M059J (cell line): ENCODE data around the gene CEP152. TPM values are rescaled to one million over a fixed set of nuclear protein-coding genes. Genes with fewer than 3 reads are reported as not detected.
A peak's percentile ranks its signal among the peaks of the same experiment; 100 is the strongest.

ENCODE experiments used
- DNase-seq: peaks from one replicate; pipeline ENCODE4 v3.0.0-alpha.2; 2012; ENCODE audit warnings: low read depth
- total RNA-seq: library from RNA; depleted of rRNA; stranded (reverse); fragments of >200 nt; shearing (Covaris generic); gene quantifications from 2 replicates; pipeline ENCODE4 v1.2.3, GENCODE V29; 2014

CEP152 gene
- total RNA-seq, 1 experiment from 2014 or later: 16.5 TPM

DNA sequence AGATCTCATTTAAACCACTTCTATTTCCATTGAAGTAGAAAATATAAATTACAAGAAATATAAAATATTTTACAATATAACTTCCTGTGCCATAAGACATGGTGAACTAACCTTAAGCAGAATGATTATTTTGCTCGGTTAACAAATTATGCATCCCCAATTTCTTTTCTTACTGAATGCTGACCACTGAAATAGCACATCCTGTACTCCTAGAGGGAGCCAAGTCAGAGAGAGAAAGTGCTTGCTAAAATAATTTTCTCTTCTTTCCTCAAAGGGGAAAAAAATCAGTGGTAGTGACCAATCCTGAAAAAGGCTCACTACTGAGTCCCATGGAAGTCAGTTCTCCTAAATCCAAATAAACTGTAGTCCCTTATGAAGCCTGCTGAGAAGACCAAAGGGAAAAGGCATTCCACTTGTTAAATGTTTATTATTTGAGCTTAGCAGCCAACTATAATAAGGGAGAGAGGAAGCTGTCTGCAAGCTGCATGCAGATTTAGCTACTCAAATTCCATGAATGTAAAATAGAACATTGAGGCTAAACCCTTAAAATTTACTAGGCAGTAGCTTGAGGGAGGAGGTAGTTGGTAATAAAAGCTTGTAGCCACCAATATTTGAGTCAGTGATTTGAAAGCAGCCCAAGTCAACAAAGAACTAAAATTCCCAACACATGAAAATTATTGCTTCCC is 33.1 kb downstream of the CEP152 start:
- no peak for DNase-seq

- no peak for DNase-seq
Measured at GRCh38 chr15:48775546-48775945, 35.3 kb downstream of the CEP152 start.

DNA sequence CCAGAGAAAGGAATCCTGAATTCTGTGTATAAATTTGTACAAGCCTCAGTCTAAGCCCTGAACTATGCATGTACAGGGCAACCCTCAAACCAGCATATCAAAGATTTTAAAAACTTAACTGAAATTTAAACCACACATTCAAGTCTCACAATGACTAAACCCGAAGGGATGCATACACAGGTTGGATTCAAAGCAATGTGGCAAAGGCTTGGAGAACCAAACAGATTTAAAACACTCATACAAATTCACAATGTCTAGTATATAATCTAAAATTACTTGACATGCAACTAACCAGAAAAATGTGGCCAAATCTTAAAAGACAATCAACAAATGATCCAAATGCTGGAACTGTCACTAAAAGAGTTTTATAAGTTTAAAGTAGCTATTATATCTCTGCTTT is 36.4 kb downstream of the CEP152 start:
- peak; percentile 39 for DNase-seq

DNA sequence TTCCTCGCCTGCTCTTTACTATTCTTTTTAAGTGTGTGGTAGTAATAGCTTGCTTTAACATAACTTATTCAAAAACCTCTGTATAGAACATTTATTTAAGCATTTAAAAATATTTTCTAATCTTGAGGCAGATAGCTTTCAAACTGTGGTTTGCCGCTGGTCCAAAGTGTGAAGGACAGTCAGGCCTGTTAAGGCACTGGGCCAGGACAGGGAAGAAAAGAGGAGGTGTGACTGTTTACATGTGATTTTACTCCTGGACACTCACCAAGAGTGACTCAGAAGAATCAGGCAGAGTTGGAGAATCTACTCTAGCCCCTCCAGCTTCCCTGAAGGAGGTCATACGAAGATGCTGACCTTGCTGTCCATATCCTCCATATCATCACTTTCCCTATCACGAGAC is 44.7 kb downstream of the CEP152 start:
- peak; percentile 70 for DNase-seq

GRCh38 chr15:48765022-48765421 is 45.8 kb downstream of the CEP152 start:
- no peak for DNase-seq

DNA sequence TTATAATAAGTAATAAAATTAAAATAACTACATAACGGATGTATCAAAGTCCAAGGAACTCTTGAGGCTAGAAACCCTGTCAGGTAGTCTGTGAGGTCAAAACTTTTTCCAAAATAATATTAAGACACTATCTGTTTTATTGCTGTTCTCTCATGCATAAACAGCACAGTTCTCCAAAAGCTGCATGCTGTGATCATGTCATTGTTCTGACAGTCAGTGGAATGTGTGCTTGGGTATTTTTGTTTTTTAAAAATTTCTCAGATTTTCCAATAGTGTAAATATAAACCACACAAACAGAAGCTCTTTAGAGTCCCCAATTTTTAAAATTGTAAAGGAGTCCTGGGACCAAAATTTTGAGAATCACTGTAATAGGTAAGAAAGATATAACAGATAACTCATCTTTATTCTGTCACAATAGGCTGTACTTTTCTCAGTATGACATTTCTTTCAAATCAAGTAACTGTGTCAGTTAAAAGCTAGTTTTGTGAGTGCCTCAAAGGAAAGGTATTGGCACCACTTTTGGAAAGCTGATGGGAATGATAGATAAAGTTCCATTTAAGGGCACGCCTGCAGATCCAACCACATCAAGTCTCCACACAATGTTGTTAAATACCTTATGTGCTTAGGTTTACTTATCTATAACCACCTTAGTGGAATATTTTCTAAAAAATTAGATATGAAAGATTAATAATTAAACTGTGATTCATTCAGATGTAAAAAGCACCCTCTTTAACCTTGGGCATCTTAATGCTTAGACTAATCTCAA is 49.3 kb downstream of the CEP152 start:
- DNase-seq: no peak

DNA sequence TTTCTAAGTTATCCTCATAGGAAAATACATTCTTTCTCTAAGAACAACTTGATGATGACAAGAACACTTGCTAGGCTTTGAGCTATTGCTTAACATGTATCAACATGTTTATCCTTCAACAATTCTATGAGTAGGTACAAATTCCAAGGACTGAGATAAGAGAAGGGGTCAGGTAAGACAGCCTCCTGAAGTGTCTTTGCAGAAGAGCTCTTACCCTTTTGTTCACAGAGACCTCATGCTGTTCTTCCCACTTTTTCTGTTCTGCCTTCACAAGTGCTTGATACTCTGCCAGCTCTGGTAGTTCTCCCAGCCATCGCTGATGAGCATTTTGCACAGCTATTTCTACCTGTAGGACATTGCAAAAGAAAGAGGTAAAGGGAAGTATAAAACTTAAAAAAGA is 50.9 kb downstream of the CEP152 start:
- DNase-seq: no peak

- no peak for DNase-seq
Measured at GRCh38 chr15:48757661-48758060, 53.2 kb downstream of the CEP152 start.

DNA sequence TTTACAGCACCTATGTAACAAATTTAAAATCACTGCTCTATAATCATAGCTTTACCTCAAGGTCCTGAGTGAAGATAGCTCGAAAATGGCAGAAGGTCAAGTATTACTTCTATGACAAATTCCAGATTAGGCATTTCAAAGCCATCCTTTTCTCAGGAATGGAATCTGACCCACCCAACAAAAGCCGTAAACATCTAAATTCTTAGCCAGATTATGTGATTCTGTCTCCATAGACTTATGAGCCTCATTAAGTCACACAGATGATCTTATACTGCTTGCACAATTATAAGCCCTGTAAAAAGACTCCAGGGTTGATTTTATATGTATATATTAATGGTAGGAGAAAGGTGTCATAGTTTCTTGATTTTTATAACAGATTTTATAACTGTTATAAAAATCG is 56.9 kb downstream of the CEP152 start:
- DNase-seq: no peak

DNA sequence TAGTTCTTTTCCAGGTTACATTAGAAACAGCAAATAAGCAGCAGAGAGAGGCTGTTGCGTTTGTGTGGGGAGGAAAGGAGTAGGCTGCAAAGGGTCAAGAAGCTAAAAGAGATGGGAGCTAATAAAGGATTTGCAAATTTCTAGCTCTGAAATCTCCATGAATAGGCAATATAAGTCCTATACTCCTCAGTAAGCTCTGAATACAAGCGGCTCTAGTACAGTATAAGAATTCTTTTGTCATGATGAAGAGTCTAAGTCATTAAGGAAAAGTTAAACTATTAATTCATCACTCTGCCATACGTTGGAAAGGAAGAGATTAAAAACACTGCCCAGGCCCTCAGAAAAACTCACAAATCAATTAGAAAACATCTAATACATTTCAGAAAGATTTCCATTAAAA is 59.3 kb downstream of the CEP152 start:
- DNase-seq: no peak

DNA sequence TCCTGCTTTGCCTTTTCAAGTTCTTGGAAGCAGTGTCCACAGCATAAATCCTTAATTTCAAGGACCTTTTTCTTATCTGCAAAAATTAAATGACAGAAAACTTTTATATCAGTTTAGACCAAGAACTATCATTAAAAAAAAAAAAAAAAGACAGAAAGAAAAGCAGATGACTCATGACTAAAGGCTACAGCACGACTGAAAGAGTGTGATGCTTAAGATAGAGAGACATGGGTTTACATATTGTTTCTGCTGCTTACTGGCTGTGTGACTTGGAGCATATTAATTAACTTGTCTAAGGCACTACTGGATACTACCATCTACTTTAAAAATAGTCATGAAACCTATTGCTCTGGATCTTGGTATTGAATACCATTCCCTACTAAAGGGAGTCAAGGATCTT is 62.3 kb downstream of the CEP152 start:
- peak; percentile 33 for DNase-seq

DNA sequence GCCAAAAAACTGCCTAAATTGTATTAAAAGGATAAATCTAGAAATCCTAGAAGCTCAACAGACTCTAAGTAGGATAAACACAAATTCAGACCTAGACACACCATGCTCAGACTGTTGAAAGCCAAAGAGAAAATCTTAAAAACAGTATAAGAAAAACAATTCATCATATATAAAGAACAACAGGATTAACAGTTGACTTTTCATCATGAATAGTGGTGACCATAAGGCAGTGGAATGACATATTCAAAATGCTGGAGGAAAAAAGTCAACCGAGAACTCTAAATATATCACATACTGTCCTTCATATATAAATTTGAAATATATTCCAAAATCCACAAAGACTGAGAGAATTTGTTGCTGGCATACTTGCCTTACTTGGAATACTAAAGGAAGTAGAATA is 77.3 kb downstream of the CEP152 start:
- DNase-seq: no peak

DNA sequence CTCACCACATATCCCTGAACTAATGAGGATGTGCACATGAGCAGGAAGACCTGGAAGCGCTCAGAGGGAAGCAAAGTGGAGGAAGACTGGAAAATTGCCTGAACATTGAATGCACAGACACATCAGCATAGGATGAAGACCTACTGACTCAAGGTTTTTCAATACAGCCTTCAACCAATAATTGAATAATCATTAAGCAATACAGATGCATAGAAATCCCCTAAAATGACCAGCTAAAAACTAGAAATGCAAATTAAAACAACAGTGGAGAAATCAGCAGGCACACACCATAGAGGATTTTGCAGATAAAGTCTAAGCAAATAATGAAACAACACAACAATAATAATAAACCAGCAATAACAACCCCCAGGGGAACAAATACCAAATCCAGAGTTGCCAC is 80.4 kb downstream of the CEP152 start:
- DNase-seq: no peak

- no peak for DNase-seq
Measured at GRCh38 chr15:48723969-48724368, 86.9 kb downstream of the CEP152 start.

GRCh38 chr15:48722764-48723661 is 87.9 kb downstream of the CEP152 start:
- peak; percentile 96 for DNase-seq

GRCh38 chr15:48721061-48721810 is 89.6 kb downstream of the CEP152 start:
- DNase-seq: no peak

DNA sequence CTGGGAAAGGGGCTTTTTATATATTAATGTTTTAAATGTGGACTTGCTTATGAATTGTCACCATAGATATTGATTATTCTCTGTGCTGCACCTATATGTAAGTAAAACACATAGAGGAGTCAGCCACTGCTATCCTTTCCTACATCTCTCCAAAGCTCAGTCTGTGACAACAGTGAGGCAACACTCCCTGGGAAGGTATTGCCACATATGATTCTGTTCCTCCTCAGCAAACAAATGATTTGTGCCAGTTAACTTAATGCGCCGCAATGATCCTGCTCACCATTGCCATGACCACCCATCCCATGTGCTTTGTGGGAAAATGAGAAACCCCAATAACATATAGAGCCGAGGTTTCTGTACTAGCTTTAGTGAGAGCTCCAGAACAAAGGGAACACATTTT is 90.2 kb downstream of the CEP152 start:
- DNase-seq: no peak

DNA sequence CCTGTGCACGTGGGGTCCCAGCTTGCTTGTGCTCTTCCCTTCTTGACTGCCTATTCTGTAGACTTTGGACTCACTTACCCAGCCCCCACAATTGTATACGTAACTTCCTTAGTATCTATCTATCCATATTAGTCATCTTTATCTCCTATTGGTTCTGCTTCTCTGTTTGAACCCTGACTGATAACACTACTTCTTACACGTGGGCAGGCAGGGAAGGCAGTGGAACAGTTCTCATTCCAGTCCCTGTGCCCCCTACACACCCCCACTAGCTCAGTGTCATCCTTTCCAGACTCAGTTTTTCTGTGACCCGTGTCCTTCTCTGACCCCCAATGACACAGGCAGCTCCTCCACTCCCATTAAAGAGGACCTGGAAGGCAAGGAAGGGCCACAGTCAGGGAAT is 91.2 kb downstream of the CEP152 start:
- no peak for DNase-seq

- peak; percentile 33 for DNase-seq
Measured at GRCh38 chr15:48718646-48719045, 92.2 kb downstream of the CEP152 start.

DNA sequence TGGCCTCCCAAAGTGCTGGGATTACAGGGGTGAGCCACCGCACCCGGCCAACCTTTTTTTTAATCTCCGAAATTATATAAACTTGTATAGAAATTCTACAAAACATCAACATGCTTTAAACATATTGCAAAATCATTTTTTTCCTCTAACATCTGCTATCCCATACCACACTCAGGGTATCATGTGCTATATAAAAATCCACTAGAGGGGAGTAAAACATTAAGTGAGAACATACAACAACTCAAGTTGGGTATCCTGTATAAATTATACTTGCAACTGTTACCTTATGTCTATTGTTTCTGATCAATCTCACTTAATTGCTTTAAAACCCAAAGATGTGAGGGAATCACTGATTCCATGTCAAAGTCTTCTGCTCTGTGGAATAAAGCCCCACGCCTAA is 93.4 kb downstream of the CEP152 start:
- peak; percentile 15 for DNase-seq

GRCh38 chr15:48712546-48712945 is 98.3 kb downstream of the CEP152 start:
- no peak for DNase-seq
